Body of pancreas (tissue), 4 donors: ENCODE results near the gene INVS.

ENCODE experiments used
- POLR2A ChIP-seq, 3 donors: fragments of 450-650 bp; IDR thresholded peaks; one replicate each; pipeline ENCODE4 v1.6.1; 2016; ENCODE audit warnings: antibody characterized with exemption in 3 of 3, mild to moderate bottlenecking in 2 of 3
- TF ChIP-seq, protein P1 (sequence below), 7 experiments: fragments of 450-650 bp in 4 of 7; fragments of 200-600 bp in 3 of 7; sonication (generic) in 3 of 7; IDR thresholded peaks; one replicate each; pipeline ENCODE4 v1.5.1; 2016 to 2019; ENCODE audit warnings: antibody characterized with exemption in 7 of 7

GRCh38 chr9:100072805-100073204, 26.2 kb upstream of the INVS start:
- TF ChIP-seq, protein P1, sequence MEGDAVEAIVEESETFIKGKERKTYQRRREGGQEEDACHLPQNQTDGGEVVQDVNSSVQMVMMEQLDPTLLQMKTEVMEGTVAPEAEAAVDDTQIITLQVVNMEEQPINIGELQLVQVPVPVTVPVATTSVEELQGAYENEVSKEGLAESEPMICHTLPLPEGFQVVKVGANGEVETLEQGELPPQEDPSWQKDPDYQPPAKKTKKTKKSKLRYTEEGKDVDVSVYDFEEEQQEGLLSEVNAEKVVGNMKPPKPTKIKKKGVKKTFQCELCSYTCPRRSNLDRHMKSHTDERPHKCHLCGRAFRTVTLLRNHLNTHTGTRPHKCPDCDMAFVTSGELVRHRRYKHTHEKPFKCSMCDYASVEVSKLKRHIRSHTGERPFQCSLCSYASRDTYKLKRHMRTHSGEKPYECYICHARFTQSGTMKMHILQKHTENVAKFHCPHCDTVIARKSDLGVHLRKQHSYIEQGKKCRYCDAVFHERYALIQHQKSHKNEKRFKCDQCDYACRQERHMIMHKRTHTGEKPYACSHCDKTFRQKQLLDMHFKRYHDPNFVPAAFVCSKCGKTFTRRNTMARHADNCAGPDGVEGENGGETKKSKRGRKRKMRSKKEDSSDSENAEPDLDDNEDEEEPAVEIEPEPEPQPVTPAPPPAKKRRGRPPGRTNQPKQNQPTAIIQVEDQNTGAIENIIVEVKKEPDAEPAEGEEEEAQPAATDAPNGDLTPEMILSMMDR (IDR thresholded peaks at IDR 0.05): no peak
- TF ChIP-seq POLR2A (IDR thresholded peaks at IDR 0.05): no peak
